Activated CD4-positive, CD25-positive, alpha-beta regulatory T cell treated with anti-CD3 and anti-CD28 coated beads, Interleukin-2, amount 50 U/mL, for 24 hours (primary cell): Measurements from ENCODE around the gene CCL8.

Experiments
- ATAC-seq, 2 donors: fragments of 150-1000 bp; cut with Tn5 transposase; one replicate each; pipeline ENCODE4 v1.10.0; 2021; ENCODE audit warnings: mild to moderate bottlenecking in 1 of 2, moderate library complexity in 1 of 2

Gene CCL8

DNA sequence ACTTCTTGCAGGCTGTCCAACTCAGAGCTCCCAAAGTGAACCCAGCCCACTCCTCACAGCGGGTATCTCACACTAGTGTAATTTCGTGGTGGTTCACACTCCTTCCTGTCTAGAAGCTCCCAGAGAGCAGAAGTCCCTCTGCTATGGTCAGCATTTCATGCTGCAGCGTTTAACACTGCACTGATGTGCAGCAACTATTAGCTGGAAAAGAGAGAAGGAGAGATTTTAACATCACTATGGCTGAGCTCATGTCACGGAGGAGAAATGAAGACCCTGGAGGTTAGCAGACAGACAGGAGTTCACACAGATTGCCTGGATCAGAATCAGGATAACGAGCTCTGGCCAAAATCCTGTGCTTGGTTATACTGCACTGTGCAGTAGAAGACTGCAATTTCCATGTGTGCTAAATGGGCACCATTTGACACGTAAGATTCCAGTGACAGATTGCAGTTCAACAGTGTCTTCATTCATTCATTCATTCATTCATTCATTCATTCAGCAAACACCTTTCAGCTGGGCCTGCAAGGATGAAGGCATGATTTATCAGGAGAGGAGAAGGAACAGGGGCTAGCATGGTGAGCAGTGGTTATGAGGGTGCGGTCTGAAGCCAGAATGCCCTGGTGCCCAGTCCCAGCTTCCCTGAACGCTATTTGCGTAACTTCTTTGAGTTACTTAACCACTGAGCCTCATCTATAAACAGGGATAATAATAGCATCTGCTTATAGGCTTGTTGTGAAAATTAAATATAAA, 49.1 kb downstream of the CCL8 start:
- ATAC-seq = no peak

DNA sequence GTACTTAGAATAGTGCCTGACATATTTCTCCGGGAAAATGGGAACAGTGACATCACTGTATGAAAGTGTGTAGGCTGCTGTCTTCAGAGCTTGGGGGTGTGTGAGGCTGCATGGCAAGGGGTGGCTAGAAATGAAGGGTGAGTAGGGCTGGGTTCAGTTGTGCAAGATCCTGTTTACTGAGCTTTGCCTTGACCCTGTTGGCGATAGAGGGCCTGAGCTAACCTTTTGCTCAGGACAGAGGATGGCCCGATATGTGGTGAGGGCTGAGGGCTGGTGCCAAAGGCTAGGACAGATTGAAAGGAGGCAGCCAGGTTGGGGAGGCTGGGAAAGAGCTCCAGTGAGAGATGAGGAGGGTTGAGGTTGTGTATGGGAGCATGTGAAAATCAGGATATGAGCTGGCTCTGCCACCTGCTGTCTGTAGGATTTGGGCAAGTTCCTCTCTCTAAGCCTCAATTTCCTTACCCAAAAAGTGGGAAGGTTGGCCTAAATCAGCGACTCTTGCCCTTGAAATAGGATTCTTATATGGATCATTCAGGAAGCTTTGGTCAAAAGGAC, 49.8 kb downstream of the CCL8 start:
- no peak for ATAC-seq

DNA sequence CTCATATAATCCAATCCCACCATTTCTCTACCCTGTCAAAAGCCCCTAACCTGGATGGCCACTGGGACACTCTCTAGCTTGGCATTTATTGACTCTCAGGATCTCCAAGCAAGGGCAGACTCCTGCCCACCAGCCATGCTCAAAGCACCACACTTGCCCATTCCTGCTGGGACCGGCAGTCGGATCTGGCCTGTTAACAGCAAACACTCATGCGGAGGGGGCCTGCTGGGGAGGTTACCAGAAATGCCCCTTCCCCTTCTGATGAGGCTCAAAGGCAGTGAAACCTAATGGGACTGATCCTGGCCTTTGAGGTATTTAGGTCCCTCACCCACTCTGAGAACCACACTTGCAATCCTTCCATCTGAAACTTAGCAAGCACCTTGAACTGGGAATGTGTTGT, 50.3 kb downstream of the CCL8 start:
- no peak for ATAC-seq

DNA sequence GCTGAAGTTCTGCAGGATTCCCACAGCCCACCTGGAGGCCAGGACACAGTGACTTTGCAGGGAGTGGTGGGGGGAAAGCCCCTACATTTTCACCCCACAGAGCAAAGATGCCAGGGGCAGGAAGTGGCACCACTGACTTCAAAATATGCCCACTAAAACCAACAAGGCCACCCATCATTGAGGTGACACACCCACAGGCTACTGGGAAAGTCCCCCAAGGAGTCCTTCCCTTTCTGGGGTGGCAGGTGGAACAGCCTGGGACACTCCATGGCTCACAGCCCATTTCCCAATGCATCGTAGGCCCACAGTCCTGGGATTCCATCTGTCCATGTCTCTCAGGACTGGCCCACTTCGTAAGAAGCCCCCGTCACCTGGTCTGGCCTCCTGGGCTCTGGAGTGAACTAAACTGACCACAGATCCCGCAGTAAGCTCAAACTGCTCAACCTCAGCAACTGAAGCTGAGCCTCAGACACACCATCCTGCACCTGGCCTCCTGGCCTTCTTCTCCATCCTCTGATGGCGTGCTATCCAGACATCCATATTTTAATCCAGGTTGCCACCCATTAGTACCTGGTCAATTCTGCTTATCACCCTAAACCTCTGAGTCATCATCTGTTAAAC, 51.3 kb downstream of the CCL8 start:
- no peak for ATAC-seq

DNA sequence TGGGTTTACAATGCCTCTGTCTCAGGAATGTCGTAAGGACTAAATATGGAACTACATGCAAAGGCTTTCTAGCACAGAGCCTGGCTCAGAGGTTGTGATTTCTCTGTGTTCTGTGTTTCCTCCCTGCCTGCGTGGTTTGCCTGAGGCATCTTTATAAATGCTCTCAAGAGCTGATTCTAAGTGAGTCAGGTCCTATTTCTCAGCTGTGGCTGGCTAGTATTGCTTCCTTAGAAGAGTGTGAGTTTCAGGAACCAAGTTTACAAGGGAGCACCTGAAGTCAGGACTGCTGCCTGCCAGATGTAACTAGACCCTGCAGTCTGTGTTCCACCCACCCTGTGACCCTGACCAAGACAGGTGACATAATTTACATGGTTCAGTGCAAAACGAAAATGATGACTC, 51.8 kb downstream of the CCL8 start:
- no peak for ATAC-seq
